ENCODE results near the gene AVPI1. TPM values are rescaled to one million over a fixed set of nuclear protein-coding genes. Genes with fewer than 3 reads are reported as not detected.
"Not testable (repeated sequence)": the region's sequence is repeated elsewhere in the genome, so short reads cannot be mapped to it uniquely, and the experiment has no call there.

The AVPI1 gene
- total and polyA plus RNA-seq, 12 donors: 13.1 to 158 (median 25.0) TPM

DNA sequence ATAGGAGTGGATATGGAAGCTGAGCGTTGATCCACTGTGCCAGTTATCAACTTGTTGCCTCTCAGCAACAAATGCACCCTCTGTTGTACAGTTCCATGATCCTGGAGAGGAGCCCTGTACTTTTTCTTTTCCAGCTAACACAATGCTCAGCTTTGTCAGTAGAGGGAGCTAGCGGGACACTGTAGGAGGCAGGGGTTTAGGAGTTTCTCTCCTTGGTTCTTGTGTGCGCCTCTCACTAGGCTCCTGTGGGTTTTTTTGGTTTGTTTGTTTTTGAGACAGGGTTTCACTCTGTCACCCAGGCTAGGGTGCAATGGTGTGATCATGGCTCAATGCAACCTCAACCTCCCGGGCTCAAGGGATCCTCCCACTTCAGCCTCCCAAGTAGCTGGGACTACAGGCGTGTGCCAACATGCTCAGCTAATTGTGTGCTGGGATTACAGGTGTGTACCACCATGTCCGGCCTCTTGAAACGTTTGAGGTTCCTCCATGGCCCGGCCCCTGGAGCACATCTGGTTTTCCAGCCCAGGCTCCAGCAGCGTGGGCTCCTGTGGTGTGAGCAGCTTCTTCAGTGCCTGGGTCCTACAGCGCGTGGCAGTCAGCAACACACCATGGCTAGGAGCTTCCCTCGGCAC, 14.5 kb upstream of the AVPI1 start:
- Histone ChIP-seq H3K4me1 (replicated peaks in 1 of 2) (no peaks in the 10 kb centered on the region), H3K36me3 (replicated peaks in 1 of 2) (no peaks in the 10 kb centered on the region), H3K4me3 (no peak overlapping the region), H3K9me3 (replicated peaks in 1 of 3) (no peaks in the 10 kb centered on the region), H3K27me3 (no peaks in the 10 kb centered on the region), H3K27ac (no peak overlapping the region)
- WGBS, 4 donors: 45 to 48% (median 48%) methylated on average over 8 to 12 of the region's 12 CpGs
- intact Hi-C loops (cut with DNase I): no loop called here
- peak; percentile 52 to 76 (median 68) for DNase-seq
- no peak for TF ChIP-seq POLR2A (IDR thresholded peaks at IDR 0.05)
- TF ChIP-seq, protein P1, sequence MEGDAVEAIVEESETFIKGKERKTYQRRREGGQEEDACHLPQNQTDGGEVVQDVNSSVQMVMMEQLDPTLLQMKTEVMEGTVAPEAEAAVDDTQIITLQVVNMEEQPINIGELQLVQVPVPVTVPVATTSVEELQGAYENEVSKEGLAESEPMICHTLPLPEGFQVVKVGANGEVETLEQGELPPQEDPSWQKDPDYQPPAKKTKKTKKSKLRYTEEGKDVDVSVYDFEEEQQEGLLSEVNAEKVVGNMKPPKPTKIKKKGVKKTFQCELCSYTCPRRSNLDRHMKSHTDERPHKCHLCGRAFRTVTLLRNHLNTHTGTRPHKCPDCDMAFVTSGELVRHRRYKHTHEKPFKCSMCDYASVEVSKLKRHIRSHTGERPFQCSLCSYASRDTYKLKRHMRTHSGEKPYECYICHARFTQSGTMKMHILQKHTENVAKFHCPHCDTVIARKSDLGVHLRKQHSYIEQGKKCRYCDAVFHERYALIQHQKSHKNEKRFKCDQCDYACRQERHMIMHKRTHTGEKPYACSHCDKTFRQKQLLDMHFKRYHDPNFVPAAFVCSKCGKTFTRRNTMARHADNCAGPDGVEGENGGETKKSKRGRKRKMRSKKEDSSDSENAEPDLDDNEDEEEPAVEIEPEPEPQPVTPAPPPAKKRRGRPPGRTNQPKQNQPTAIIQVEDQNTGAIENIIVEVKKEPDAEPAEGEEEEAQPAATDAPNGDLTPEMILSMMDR (IDR thresholded peaks at IDR 0.05): peak; percentile 69 to 89 (median 79)

DNA sequence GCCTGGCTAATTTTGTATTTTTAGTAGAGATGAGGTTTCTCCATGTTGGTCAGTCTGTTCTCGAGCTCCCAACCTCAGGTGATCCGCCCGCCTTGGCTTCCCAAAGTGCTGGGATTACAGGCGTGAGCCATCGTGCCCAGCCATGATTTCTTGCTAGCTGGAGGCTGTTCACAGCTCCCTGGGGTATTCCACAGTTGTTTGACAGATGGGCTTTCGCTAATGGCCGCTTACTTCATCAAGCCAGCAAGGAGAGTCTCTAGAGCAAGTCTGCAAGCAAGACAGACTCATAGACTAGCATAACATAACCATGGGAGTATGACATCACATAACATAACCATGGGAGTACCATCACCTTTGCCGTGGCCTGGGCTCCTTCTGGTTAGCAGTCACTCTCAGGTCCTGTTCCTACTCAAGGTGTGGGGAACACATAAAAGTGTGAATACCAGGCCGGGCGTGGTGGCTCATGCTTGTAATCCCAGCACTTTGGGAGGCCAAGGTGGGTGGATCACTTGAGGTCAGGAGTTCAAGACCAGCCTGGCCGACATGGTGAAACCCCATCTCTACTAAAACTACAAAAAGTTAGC, 11.1 kb upstream of the AVPI1 start:
- H3K27ac ChIP-seq; DNase-seq; H3K9me3 ChIP-seq (replicated peaks in 1 of 3); H3K36me3 ChIP-seq (replicated peaks in 1 of 2); H3K27me3 ChIP-seq; H3K4me3 ChIP-seq; H3K4me1 ChIP-seq (replicated peaks in 1 of 2): not testable (repeated sequence)
- 86 to 89% (median 86%) methylated on average over 9 to 11 of the region's 11 CpGs for WGBS, 4 donors
- intact Hi-C loops (cut with DNase I): loop anchor here in 1 of 2 donors (5.0 kb wide), 1 partner anchor 34 kb away; no protein-coding TSS in a partner anchor

DNA sequence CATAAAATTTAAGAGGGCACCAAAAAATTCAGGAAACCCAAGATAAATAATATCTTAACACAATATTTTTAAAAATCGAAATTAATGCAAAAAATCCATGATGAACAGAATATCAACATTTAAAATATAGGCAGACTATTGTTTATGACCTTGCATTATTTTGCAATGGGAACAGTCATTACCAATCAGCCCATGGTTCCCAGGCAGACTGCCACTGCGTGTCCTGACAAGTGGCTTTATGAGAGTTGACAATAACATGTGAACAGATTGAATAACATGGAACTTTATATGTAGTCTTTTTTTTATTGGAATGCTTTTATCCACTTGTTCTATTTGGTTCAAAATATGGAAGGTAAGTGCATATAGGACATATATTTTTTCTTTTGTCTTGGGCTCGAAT, 3.1 kb upstream of the AVPI1 start:
- TF ChIP-seq, protein P1 (IDR thresholded peaks at IDR 0.05): no peak
- no peak for TF ChIP-seq POLR2A (IDR thresholded peaks at IDR 0.05)
- Histone ChIP-seq H3K4me1 (replicated peaks in 1 of 2) (peaks cover 30 to 40% of the 10 kb centered on the region in 2 donors), H3K36me3 (replicated peaks in 1 of 2) (no peaks in the 10 kb centered on the region), H3K4me3 (no peak overlapping the region), H3K27ac (peak overlapping the region in 2 of 5 donors; percentile 94 to 97), H3K9me3 (replicated peaks in 1 of 3) (no peaks in the 10 kb centered on the region), H3K27me3 (no peaks in the 10 kb centered on the region)
- WGBS, 4 donors: 75 to 86% (median 83%) methylated on average over 3 of the region's 3 CpGs
- intact Hi-C loops (cut with DNase I): no loop called here
- DNase-seq: peak in 2 of 7 donors; percentile 48 to 66

DNA sequence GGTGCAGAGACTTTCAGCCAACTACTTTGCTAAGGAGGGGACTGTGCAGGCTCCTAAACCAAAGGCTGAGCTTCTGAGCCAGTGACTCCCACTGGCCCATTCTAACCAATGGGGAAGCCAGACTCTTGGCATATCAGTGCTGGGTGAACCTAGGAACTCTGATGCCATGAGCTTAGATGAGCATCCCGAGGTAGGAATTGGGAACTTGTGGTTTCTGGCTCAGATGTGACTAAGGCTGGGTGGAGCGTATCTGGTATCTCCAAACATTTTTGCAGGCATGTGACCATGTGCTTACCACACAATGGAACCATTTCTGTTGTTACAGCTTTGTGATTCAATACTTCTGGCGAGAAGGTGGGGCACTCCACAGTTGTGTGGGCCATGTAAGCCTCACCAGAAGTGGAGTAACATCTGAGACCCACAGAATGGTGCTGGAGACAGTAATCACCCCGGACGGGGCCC, 2.5 kb upstream of the AVPI1 start:
- 76 to 100% (median 77%) methylated on average over 2 to 5 of the region's 5 CpGs for WGBS, 4 donors
- Histone ChIP-seq H3K9me3 (replicated peaks in 1 of 3) (no peaks in the 10 kb centered on the region), H3K27me3 (no peaks in the 10 kb centered on the region), H3K36me3 (replicated peaks in 1 of 2) (no peaks in the 10 kb centered on the region), H3K27ac (peak overlapping the region in 4 of 5 donors; percentile 90 to 97 (median 94)), H3K4me1 (replicated peaks in 1 of 2) (peaks cover 36 to 45% of the 10 kb centered on the region in 2 donors), H3K4me3 (no peak overlapping the region)
- intact Hi-C loops (cut with DNase I): no loop called here
- TF ChIP-seq, protein P1 (IDR thresholded peaks at IDR 0.05): no peak
- TF ChIP-seq POLR2A (IDR thresholded peaks at IDR 0.05): no peak
- DNase-seq: peak in 3 of 7 donors; percentile 54 to 61 (median 57)
